Common myeloid progenitor, CD34-positive (primary cell): ENCODE measurements around the gene SORBS2.

Experiments used
- CTCF ChIA-PET: fragments of 350-600 bp; sonication (Branson Sonifier 250); formaldehyde crosslinking; loops from one replicate; lab custom pipeline; 2021; ENCODE audit warnings: antibody characterized with exemption; lab: Charles Lee
- POLR2A ChIA-PET: fragments of 350-600 bp; sonication (Branson Sonifier 250); formaldehyde crosslinking; loops from one replicate; lab custom pipeline; 2021; ENCODE audit warnings: antibody characterized with exemption; lab: Charles Lee
- DNase-seq, 3 donors: peaks; one replicate each; pipeline versions ENCODE4 v3.0.0 to v3.0.0-alpha.2; 2013
- H3K27ac ChIP-seq, 2 experiments: 1 replicate in 1 of 2; 2 replicates in 1 of 2; pipeline ENCODE4 v1.7.0; 2013; ENCODE audit warnings: inconsistent platforms in 2 of 2, low read length in 2 of 2, mild to moderate bottlenecking in 2 of 2, low read depth in 1 of 2, moderate library complexity in 1 of 2; ENCODE audit not compliant: severe bottlenecking in 2 of 2, insufficient read depth in 1 of 2, poor library complexity in 1 of 2
- H3K27me3 ChIP-seq, 5 experiments: replicated peaks in 2 of 5; 1 replicate in 3 of 5; 2 replicates in 2 of 5; pipeline versions ENCODE4 v1.6.1 to v1.7.0; 2013; ENCODE audit warnings: low read length in 4 of 5, mild to moderate bottlenecking in 2 of 5, moderate library complexity in 2 of 5, inconsistent platforms in 1 of 5; ENCODE audit not compliant: insufficient read depth in 5 of 5, control insufficient read depth in 4 of 5
- H3K36me3 ChIP-seq, 4 experiments: 1 replicate in 2 of 4; 2 replicates in 2 of 4; pipeline versions ENCODE4 v1.6.1 to v1.7.0; 2013; ENCODE audit warnings: low read length in 3 of 4, control low read depth in 1 of 4, mild to moderate bottlenecking in 1 of 4; ENCODE audit not compliant: control insufficient read depth in 4 of 4, insufficient read depth in 4 of 4
- H3K4me1 ChIP-seq, 4 experiments: 1 replicate in 3 of 4; 2 replicates in 1 of 4; pipeline versions ENCODE4 v1.6.1 to v1.7.1; 2013; ENCODE audit warnings: low read length in 3 of 4, mild to moderate bottlenecking in 3 of 4, control low read depth in 1 of 4, inconsistent platforms in 1 of 4, moderate library complexity in 1 of 4; ENCODE audit not compliant: control insufficient read depth in 4 of 4, insufficient read depth in 4 of 4; ENCODE audit errors: control extremely low read depth in 1 of 4
- H3K4me3 ChIP-seq, 7 experiments: 1 replicate in 4 of 7; 2 replicates in 3 of 7; pipeline versions ENCODE4 v1.5.1 to v1.7.0; 2013; ENCODE audit warnings: mild to moderate bottlenecking in 7 of 7, low read length in 6 of 7, moderate library complexity in 6 of 7, inconsistent platforms in 2 of 7, low read depth in 2 of 7, control low read depth in 1 of 7; ENCODE audit not compliant: insufficient read depth in 4 of 7, control insufficient read depth in 1 of 7; ENCODE audit errors: extremely low read depth in 1 of 7
- H3K9me3 ChIP-seq, 5 experiments: 1 replicate in 4 of 5; 2 replicates in 1 of 5; pipeline versions ENCODE4 v1.6.1 to v1.7.1; 2013; ENCODE audit warnings: low read length in 4 of 5, mild to moderate bottlenecking in 2 of 5, inconsistent platforms in 1 of 5, low read depth in 1 of 5, moderate library complexity in 1 of 5; ENCODE audit not compliant: control insufficient read depth in 4 of 5, insufficient read depth in 2 of 5; ENCODE audit errors: control extremely low read depth in 1 of 5
- WGBS: methylation state at CpG from one replicate; pipeline ENCODE4 v1.1.5; 2013; ENCODE audit not compliant: insufficient coverage; 5-methylcytosine and 5-hydroxymethylcytosine counted together

The SORBS2 gene

DNA sequence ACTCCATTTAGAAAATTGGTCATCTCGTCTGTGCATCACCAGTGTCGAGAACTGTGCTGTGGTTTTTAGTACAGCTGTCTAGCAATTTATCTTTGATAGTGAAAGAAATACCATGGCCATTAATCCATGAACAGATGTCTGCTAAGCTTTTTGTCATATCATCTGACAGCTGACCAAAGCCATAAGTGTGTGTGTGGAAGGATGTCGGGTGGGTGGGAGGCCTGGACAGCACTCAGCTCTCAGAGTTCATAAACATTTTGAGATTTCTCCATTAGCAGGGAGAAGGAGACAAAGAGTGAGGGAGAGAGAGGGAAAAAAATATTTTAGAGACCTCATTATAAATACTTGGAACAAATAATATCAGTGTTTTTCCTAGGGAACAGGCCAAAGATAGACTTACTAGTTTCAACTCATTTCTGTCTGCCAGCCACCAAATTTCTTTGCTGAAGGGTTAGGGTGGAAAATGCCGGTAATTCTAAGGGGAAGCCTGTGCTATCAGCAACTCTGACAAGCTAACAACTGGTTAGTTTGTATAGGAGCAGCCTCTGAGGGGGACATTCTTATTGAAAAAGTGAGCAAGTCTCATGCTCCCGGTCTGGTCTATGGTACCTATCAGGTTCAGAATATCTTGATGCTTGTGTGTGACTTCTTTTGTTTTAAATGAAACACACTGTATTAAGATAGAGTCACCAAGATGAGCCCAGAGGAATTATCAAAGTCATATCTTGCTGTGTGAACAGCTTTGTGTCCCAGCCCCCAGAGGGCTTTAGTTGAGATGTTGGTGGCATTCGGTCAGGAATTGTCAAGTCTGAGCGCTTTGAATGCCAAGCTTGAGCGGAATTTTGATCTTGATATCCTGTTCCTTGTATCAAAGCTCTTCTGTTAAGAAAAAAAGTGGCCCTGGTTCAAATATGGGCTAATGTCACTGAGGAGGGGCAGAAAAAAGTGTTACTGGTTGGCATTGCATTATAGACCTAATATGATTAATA, 234.7 kb downstream of the SORBS2 start:
- no peak for DNase-seq
- H3K4me1 ChIP-seq: no peaks in the 10 kb centered on the region
- WGBS: 86% methylated on average over 5 of the region's 8 CpGs
- H3K27me3 ChIP-seq: peaks cover 2 to 46% (median 20%) of the 10 kb centered on the region in 5 experiments
- H3K36me3 ChIP-seq: no peaks in the 10 kb centered on the region
- no peak overlapping the region for H3K4me3 ChIP-seq
- CTCF ChIA-PET: no interaction called here
- H3K27ac ChIP-seq: no peak overlapping the region
- peaks cover 0 to 5% (median 0%) of the 10 kb centered on the region in 5 experiments for H3K9me3 ChIP-seq
- POLR2A ChIA-PET: no interaction called here

DNA sequence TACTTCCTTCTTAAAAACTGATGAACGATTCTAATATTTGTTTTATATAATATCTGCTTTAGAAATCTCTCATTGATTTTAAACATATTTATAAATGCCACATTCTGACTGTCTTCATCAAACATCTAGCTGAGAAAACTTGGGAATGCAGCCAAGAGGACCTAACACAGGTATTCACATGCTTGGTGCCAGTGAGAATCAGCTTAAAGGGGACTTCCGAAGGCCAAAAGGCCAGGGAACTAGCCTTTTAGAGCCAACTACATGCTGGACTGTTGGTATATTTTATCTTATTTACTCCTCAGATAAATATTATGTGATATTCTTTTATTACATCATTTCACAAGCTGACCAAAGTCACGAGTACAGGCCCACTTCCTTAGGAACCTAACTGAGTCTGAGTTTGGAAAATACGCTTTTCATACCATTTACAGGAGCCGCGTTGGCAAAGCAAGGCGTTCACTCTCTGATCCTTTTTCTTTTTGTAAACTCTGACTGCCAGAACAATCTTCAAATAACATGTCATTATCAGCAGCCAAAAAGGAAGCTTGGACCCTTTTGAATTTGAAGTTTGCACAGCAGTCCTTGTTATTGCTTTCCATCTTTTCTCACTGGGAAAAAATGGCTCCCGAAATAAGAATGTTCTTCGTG, 235.6 kb downstream of the SORBS2 start:
- H3K36me3 ChIP-seq: no peaks in the 10 kb centered on the region
- no peak overlapping the region for H3K27ac ChIP-seq
- ChIA-PET POLR2A (no interaction called here), CTCF (interaction anchor here (0.9 kb wide), 1 partner anchor 22 kb away, joined by 3 read pairs; no protein-coding TSS in a partner anchor)
- no peak for DNase-seq
- H3K4me3 ChIP-seq: no peak overlapping the region
- 94% methylated on average over 7 of the region's 9 CpGs for WGBS
- no peaks in the 10 kb centered on the region for H3K4me1 ChIP-seq
- H3K27me3 ChIP-seq: peaks cover 2 to 48% (median 20%) of the 10 kb centered on the region in 5 experiments
- peaks cover 0 to 5% (median 0%) of the 10 kb centered on the region in 5 experiments for H3K9me3 ChIP-seq

DNA sequence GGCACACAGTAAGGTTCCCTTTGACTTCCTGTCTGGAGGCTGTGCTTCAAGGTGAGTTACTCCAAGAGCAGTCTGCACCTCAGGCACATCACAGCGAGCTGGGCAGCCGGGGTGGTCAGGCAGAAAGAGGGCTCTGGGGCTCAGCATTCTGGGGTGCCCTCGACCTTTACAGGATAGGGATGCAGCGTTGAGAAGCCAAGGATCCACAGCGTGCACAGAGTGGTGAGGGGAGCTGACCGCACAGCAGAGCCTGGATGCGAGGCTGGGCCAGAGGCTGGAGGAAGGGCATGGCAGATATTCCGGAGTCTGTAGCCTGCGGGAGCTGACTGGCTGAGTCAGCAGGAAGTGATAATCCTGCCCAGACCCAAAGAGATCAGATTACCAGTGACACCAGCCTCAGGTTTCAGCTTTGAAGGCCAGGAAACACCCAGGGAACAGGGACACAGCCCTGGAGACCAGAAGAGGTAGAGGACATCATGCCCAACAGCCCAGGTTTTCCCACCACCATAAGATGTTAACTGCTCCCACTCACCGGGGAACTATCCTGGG, 238.3 kb downstream of the SORBS2 start:
- Histone ChIP-seq H3K27ac (no peak overlapping the region), H3K4me1 (no peaks in the 10 kb centered on the region), H3K9me3 (peaks cover 0 to 5% (median 0%) of the 10 kb centered on the region in 5 experiments), H3K4me3 (no peak overlapping the region), H3K36me3 (no peaks in the 10 kb centered on the region), H3K27me3 (peaks cover 2 to 39% (median 14%) of the 10 kb centered on the region in 5 experiments)
- 84% methylated on average over 10 of the region's 10 CpGs for WGBS
- CTCF ChIA-PET: no interaction called here
- no peak for DNase-seq
- POLR2A ChIA-PET: no interaction called here

DNA sequence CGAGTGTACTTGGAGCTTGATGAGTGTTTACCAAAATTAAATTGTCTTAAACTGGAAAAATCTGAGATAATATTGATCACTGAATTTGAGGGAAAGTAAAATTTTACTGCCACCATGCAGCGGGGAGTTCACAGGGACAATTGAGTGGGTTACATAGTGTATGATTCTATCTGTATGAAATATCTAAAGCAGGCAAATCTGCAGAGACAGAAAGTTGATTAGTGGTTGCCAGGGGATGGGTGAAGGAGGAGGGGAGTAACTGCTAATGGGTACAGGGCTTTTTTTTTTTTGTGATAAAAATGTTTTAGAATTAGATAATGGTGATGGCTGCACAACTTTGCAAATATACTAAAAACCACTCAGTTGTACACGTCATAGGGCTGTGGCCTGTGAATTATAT, 241.3 kb downstream of the SORBS2 start:
- Histone ChIP-seq H3K4me3 (no peak overlapping the region), H3K4me1 (peaks cover 0 to 2% (median 0%) of the 10 kb centered on the region in 4 experiments), H3K36me3 (no peaks in the 10 kb centered on the region), H3K9me3 (peaks cover 0 to under 1% (median 0%) of the 10 kb centered on the region in 5 experiments), H3K27ac (no peak overlapping the region), H3K27me3 (peaks cover 0 to 33% (median 12%) of the 10 kb centered on the region in 5 experiments)
- no peak for DNase-seq
- ChIA-PET POLR2A (no interaction called here), CTCF (no interaction called here)
- WGBS: 97% methylated on average over 2 of the region's 3 CpGs

GRCh38 chr4:185567381-185568376, 244.3 kb downstream of the SORBS2 start:
- no peak overlapping the region for H3K27ac ChIP-seq
- 95% methylated on average over 18 of the region's 21 CpGs for WGBS
- H3K27me3 ChIP-seq: peaks cover 0 to 31% (median 8%) of the 10 kb centered on the region in 5 experiments
- CTCF ChIA-PET: interaction anchor here (0.9 to 1.4 kb wide), 2 partner anchors 17 to 28 kb away, joined by 3 to 4 read pairs; no protein-coding TSS in a partner anchor
- POLR2A ChIA-PET: no interaction called here
- no peaks in the 10 kb centered on the region for H3K36me3 ChIP-seq
- peaks cover 0 to 8% (median 0%) of the 10 kb centered on the region in 5 experiments for H3K9me3 ChIP-seq
- peaks cover 0 to 2% (median 0%) of the 10 kb centered on the region in 4 experiments for H3K4me1 ChIP-seq
- H3K4me3 ChIP-seq: no peak overlapping the region
- DNase-seq: no peak

GRCh38 chr4:185566972-185567371, 245.0 kb downstream of the SORBS2 start:
- 100% methylated on average over 1 of the region's 1 CpG for WGBS
- Histone ChIP-seq H3K27ac (no peak overlapping the region), H3K4me1 (peaks cover 0 to 2% (median 0%) of the 10 kb centered on the region in 4 experiments), H3K27me3 (peaks cover 0 to 27% (median 8%) of the 10 kb centered on the region in 5 experiments), H3K36me3 (no peaks in the 10 kb centered on the region), H3K4me3 (no peak overlapping the region), H3K9me3 (peaks cover 0 to 8% (median 0%) of the 10 kb centered on the region in 5 experiments)
- CTCF ChIA-PET: interaction anchor here (0.9 to 1.4 kb wide), 2 partner anchors 16 to 29 kb away, joined by 3 to 4 read pairs; no protein-coding TSS in a partner anchor
- DNase-seq: no peak
- POLR2A ChIA-PET: no interaction called here
